ENCODE results near the gene PPM1D.

- no peak for TF ChIP-seq CTCF (IDR thresholded peaks at IDR 0.05)
- no peak for TF ChIP-seq POLR2A (IDR thresholded peaks at IDR 0.05)
These were observed 104.2 kb downstream of the PPM1D start for GRCh38 chr17:60704170-60704569.

Measured in body of pancreas (tissue), 4 donors.